ENCODE results near the gene RPTN.

The RPTN gene

DNA sequence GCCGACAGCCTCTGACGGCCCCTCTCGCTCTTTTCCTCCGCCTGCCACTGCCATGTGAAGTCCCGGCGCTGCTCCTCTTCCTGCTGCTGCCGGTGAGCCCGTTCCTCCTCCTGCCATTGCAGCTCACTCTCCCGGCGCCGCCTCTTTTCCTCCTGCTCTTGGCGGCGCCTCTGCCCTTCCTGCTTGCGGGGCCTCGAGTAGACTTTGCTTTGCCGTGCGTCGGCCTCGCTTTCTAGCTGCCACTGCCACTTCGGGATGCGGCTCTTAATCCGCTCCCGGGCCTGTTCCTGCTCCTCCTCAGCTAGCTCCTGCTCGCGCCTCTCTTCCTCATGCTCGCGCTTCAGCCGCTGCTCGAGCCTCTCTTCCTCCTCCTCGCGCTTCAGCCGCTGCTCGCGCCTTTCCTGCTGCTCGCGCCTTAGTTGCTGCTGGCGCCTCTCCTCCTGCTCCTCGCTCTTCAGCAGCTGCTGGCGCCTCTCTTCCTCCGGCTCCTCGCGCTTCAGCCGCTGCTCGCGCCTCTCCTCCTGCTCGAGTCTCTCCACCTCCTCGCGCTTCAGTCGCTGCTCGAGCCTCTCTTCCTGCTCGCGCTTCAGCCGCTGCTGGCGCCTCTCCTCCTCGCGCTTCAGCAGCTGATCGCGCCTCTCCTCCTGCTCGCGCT, 48.0 kb downstream of the RPTN start:
- peak; percentile 13 for DNase-seq

- DNase-seq, result peak; percentile 2
These were observed 48.6 kb downstream of the RPTN start for GRCh38 chr1:152110365-152110859.

DNA sequence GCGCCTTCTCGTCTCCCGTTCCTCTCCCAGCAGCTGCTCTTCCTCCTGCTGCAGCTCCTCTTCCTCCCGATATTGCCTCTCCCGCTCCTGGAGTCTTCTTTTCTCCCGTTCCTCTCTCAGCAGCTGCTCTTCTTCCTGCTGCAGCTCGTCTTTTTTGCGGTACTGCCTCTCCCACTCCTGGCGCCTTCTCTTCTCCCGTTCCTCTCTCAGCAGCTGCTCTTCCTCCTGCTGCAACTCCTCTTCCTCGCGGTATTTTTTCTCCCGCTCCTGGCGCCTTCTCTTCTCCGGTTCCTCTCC, 49.1 kb downstream of the RPTN start:
- no peak for DNase-seq

DNA sequence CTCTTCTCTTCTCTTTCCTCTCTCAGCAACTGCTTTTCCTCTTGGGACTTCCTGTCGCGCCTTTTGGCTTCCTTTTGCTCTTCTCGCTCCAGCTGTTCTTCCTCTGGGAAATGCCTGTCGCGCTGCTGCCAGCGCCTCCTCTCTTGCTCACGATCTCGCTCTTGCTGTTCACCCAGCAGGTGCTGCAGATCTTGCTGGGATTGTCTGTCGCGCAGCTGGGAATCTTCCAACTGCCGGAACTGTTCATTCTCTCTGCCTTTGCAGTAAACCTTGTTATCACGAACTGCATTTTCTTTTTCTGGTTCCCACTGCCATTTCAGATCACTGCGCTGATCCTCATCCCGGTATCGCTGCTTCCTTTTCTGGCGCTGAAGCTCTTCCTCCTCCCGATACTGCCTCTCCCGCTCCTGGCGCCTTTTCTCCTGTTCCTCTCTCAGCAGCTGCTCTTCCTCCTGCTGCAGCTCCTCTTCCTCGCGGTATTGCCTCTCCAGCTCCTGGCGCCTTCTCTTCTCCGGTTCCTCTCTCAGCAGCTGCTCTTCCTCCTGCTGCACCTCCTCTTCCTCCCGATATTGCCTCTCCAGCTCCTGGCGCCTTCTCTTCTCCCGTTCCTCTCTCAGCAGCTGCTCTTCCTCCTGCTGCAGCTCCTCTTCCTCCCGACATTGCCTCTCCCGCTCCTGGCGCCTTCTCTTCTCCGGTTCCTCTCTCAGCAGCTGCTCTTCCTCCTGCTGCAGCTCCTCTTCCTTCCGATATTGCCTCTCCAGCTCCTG, 49.6 kb downstream of the RPTN start:
- no peak for DNase-seq

DNA sequence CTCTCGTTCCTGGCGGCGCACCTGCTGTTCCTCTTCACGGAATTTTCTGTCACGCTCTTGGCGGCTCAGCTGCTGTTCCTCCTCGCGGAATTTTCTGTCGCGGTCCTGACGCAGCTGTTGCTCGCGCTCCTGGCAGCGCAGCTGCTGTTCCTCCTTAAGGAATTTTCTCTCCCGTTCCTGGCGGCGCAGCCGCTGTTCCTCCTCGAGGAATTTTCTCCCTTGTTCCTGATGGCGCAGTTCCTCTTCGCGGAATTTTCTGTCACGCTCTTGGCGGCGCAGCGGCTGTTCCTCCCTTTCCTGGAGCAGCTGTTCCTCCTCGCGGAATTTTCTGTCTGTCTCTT, 50.2 kb downstream of the RPTN start:
- DNase-seq, result no peak

DNA sequence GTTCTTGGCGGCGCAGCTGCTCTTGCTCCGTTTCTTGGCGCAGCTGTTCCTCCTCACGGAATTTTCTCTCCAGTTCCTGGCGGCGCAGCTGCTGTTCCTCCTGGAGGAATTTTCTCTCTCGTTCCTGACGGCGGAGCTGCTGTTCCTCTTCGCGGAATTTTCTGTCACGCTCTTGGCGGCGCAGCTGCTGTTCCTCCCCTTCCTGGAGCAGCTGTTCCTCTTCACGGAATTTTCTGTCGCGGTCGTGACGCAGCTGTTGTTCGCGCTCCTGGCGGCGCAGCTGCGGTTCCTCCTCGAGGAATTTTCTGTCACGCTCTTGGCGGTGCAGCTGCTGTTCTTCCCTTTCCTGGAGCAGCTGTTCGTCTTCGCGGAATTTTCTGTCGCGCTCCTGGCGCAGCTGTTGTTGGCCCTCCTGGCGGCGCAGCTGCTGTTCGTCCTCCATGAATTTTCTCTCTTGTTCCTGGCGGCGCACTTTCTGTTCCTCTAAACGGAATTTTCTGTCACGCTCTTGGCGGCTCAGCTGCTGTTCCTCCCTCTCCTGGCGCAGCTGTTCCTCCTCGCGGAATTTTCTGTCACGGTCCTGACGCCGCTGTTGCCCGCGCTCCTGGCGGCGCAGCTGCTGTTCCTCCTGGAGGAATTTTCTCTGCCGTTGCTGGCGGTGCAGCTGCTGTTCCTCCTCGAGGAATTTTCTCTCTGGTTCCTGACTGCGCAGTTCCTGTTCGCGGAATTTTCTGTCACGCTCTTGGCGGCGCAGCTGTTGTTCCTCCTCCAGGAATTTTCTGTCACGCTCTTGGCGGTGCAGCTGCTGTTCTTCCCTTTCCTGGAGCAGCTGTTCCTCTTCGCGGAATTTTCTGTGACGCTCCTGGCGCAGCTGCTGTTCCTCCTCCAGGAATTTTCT, 50.8 kb downstream of the RPTN start:
- DNase-seq, result no peak

- no peak for DNase-seq
These were observed 51.7 kb downstream of the RPTN start for GRCh38 chr1:152107031-152107983.

DNA sequence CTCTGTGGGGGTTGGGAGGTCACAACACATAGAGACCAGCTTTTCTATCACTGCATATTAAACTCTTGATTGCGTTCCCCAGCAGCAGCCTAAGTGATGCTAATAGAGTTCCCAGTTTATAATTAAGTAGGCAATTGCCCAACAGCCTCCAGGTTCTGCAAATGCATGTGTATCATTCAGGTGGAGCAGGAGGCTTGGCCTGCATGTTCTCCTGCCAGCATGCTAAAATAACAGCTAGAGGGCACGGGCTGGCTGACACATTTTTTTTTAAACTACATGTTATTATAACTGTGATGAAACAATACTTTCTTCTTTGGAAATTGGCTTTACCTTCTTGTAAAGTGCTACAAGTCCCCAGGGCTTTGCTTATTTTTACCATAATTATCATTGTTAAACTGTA, 54.2 kb downstream of the RPTN start:
- DNase-seq, result no peak
